AG20443 (cell line): ENCODE measurements around the gene RTTN.
A peak's percentile ranks its signal among the peaks of the same experiment; 100 is the strongest.
"Not testable (repeated sequence)": the region's sequence is repeated elsewhere in the genome, so short reads cannot be mapped to it uniquely, and the experiment has no call there.

Experiments
- DNase-seq: peaks from one replicate; pipeline ENCODE4 v3.0.0; 2012; ENCODE audit warnings: low spot score, mixed read lengths

Gene RTTN

DNA sequence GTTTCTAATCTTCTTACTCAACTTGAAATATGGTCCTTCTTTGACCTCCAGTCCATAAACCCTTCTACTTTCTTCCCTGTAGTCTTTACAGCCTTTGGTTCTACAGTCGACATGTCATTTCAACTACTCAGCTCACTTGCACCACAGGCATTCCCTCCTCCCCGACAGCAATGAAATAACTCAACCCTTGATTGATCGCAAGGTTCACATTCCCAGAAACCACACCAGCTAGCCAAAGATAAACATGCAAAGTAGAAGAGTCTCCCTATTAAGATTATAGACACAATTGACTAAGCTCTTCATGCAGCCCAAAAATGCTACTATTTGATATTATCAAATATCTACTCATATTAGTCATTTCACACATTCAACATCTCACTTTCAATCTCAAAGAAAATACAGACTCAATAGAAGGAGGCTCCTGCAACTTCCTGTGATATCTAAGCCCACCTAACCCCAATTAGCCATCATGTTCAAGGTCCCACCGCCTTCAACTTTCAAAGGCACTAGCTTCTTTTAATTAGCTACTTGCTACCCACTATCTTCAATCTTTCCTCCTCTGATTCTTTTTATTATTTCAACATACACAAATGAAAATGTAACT is 50.8 kb downstream of the RTTN start:
- DNase-seq: peak; percentile 69

- no peak for DNase-seq
These were observed 53.9 kb downstream of the RTTN start for GRCh38 chr18:70151614-70152013.

DNA sequence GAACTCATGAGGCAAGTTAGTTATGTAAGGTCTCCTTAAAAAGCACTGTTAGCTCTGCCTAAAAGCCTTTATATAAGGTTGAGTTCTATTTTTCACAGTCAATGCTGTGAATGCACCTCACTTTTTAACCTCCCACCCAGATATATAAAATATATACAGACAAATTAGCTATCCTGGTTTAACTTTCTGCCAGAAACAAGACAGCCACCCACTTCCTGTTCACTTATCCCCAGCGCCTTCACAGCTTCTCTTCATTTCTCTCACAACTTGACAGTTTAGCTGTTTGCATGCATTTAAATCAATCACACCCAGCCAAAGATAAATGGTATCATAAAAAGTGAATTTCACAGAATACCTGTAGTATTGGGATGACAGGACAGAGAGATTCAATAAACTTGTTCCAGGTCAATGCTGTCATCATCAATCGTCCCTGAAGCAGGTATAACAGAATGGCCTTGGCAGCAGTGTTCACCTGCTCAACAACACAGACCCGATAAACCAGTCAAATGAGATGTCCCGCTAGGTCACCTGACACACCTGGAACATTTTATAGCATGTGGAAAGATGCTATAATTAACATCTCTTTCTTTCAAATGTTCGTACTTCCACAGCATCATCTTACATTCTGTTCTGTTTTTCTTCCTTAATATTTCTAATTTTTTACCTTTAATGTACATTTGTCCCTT is 55.7 kb downstream of the RTTN start:
- no peak for DNase-seq

DNA sequence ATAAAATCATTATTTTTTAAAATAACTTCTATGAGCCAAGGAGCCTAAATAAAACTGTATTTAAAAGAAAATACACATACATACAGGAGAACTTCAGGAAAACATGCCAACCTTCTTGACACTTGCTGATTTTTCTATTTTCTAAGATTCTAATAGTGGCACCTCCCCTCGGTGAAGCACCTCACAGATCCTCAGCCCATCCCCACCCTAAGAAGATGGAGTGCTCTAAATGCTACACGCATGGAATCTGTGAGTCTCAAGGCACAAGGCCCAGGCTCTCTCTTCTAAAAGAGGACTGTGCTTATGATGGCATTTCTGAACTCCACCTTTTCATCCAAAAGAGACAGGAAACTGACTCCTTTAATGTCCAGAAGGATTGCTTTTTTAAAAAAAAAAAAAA is 56.3 kb downstream of the RTTN start:
- DNase-seq: no peak

DNA sequence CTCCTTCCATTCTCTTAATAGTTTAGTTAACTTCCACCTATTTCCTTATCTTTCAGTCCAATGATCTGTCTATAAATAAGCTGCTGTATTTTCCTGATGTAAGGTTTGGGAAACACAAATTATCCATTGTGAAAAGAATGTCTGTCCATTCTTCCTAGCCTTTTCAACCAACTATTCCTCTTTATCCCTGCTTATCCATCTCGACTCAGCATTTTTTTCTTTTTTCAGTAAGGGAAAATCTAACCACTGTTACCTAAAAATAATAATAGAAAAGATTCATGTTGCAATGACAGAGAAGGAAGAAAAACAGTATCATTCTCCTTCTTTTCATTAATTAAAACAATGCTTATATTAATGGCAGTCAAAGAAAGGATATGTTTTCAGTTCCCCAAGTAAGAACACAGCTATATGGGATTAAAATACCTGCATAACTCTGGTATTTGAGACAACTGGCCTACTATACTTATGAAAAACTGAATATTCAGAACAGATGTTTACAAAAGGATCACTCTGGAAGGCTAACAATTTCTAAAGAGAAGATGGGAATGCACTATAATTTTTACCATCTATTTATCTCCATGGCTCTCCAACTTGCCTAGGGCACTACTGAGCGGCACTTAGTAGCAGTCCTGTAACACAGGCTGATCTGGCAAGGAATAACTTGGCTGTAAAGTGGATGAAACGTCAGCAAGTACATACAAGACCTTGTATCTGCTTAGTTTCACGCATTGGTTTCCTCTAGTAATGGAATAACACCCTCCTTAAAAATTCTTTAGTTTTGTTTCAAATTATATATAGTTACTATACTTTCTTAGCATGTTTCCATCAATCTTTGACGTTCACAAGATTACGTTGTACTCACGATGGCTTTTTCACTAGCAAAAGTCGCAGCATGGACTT is 57.2 kb downstream of the RTTN start:
- DNase-seq: no peak

DNA sequence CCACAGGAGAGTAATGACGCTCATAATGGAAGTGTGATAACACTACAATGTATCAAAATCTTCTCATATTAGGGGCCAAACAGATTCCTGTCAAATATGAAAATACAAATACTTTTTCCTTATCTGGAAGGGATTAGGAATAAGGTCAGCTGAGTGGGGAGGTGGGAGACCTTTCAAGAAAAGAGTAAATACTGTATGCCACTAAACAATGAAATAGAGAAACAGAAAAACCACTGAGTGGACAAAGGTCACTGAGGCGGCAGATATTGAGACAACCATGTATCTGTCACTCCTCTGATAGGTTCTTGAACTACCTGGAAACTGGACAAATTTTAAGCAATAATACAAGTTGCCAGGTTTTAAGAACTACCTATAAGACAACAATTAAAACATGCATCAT is 59.3 kb downstream of the RTTN start:
- no peak for DNase-seq

DNA sequence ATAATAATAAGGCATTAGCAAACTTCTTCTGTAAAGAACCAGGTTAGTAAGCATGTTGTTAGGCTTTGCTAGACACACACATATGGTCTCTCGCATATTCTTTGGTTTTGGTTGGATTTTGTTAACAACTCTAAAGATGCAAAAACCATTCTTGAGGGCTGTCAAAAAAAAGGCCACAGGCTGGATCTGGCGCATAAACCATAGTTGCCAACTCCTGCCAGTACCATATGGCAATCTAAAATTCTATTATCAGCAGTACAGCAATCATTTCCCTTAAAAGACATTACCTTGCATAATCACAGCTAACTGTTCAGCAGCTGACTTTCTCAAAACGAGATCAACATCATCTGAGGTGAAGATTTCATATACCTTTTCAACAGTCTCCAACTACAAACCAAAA is 63.5 kb downstream of the RTTN start:
- DNase-seq: no peak

- no peak for DNase-seq
These were observed 66.3 kb downstream of the RTTN start for GRCh38 chr18:70139138-70139537.

GRCh38 chr18:70135604-70136003 is 69.9 kb downstream of the RTTN start:
- DNase-seq: no peak

- DNase-seq: peak; percentile 74
These were observed 72.5 kb downstream of the RTTN start for GRCh38 chr18:70132999-70133398.

DNA sequence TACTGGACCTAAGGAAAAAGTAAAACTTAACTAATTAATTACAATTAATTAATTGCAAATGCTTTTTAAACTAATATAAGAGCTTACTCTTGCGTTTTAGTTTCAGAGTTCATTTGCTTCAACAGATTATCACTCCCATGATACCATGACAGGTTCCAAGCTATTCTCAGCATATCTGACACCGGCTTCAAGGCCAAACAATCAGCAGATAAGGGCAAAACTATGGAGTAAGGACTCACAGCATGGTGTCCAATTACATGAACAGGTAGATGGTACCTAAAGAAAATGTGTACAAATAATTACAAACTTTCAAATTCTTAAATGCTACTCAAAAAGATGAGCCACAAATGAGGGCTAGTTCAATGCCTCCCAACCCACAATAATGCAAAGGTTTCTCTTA is 77.2 kb downstream of the RTTN start:
- DNase-seq: no peak

DNA sequence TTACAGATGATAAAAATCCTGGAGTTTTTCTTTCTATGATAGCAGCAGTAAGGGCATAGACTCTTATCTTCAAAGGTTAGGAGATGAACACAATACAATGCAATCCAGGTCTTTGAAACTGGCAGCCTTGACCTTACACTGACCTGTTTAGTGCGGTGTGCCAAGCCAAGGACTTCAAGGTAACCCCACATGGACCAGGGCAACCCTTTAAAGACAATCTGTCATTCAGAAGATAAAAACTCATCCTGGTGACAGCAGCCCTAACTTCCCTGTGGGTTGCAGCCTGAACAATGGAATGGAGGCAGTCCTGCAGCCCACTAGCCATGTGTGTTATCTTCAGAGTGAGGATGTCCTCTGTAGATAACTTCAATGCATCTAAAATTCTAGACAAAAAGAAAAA is 78.1 kb downstream of the RTTN start:
- no peak for DNase-seq

DNA sequence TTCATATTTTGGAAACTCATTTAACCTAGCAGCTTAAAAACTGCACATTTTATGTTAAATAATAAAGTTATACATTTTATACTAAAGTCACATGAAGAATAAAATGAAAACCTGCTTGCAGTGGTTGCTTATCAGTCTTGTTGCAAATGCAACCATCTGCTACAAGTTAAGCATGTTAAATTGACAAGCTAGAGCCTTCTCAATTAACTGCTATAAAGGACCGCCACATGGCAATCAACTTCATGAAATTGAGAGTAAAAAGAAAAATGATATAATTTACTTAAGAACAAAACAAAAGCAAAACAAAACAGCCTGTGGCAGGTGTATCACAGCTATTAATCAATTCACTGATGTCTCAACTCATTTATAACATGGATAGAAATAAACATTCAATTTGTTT is 78.7 kb downstream of the RTTN start:
- no peak for DNase-seq

GRCh38 chr18:70124139-70124538 is 81.3 kb downstream of the RTTN start:
- DNase-seq: no peak

DNA sequence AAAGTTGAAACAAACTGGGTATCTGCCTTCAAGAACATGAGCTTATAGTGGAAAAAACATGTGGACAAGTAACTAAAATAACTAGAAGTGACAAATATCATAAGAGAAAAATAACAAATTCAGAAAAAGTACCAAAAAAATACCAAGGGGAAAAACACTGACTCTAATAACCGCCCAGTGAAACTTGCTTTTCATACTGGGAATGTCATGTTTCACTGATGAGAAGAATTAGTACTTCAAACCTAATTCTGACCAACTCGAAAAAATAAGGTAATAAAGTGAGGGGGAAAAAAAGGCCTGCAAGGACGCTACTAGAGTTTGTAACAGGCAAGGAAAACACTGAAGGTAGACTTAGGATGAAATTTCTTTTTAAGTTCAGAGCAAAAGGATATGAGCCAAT is 83.6 kb downstream of the RTTN start:
- DNase-seq: no peak

DNA sequence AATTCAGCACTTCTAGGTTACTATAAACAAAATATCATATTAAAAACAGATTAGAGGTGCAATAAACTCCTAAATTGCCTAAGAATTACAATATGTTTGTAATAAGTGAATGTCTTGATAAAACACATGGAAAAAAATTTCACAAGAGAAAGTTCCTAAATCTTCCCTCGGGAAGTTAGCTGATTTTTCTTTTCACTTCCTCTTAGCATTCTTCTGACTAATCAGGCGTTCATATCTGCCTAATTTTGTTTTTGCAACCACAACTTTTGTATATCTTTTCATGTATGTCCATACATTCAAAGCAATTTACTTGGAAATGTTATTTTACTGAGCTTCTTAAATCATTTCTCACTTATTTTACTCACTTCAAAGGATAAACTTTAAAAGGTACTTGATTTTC is 88.5 kb downstream of the RTTN start:
- DNase-seq: no peak

DNA sequence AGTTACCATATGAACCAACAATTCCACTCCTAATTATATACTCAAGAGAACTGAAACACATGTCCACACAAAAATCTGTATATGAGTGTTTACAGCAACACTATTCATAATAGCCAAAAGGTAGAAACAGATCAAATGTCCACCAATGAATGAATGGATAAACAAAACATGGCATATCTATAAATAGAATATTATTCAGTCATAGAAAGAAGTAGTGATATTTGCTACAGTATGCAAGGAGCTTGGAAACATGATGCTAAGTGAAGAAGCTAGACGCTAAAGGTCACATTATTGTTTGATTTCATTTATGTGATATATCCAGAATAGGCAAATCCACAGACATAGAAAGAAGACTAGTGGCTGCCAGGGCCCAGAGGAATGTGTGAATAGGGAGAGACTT is 92.0 kb downstream of the RTTN start:
- DNase-seq: no peak

GRCh38 chr18:70110678-70111077 is 94.8 kb downstream of the RTTN start:
- DNase-seq: no peak

GRCh38 chr18:70107091-70107490 is 98.4 kb downstream of the RTTN start:
- DNase-seq: no peak

DNA sequence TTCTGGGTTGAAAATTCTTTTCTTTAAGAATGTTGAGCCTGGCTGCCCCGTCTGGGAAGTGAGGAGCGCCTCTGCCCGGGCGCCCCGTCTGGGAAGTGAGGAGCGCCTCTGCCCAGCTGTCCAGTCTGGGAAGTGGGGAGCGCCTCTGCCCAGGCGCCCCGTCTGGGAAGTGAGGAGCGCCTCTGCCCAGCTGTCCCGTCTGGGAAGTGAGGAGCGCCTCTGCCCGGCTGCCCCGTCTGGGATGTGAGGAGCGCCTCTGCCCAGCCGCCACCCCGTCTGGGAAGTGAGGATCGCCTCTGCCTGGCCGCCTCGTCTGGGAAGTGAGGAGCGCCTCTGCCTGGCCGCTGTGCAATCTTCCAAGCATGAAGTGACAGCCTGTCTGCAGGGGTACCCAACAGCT is 102.6 kb downstream of the RTTN start:
- DNase-seq: not testable (repeated sequence)

DNA sequence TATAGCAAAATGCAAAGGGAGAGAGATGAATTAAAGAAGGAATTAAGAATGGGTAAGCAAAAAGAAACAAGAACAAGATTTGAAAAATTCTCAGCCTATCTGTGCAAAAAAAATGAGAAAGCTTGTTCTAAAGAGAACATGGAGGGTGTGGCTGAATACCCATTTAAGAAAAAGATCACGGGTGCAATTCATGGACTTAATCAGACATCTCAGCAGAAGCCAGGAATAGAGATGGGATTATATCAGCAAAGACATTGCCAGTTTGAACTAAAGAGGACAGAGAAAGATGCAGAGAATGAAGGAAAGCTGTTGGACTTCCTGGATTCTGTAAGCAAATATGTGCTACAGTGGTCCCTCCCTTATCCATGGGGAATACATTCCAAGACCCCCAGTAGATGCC is 115.6 kb downstream of the RTTN start:
- no peak for DNase-seq

DNA sequence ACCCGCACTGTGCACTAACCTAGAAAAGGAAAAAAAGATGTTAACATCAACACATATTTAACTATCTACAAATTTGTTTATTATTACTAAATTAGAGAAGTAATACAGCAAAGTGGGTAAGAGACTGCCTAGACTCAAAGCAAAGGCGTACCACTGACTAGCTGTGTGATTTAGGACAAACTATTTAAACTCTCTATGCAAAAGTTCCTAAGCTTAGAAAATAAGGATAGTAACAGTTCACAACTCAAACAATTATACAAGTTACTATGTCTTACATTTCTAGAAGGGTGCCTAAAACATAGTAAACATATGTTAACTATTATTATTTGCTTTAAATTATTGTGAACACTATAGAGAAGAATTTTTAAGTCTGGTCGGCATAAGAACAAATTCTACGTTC is 119.4 kb downstream of the RTTN start:
- DNase-seq: no peak

- no peak for DNase-seq
These were observed 119.8 kb downstream of the RTTN start for GRCh38 chr18:70085641-70086040.
